HCT116 (cell line): ENCODE measurements around the gene PNISR. TPM values are rescaled to one million over a fixed set of nuclear protein-coding genes. Genes with fewer than 3 reads are reported as not detected.

ENCODE experiments used
- ATAC-seq: fragments of 200-7000 bp; cut with Tn5 transposase; 2 replicates; pipeline ENCODE4 v1.9.1; 2020; ENCODE audit warnings: mild to moderate bottlenecking, moderate library complexity
- BruUV-seq: library from RNA; stranded (reverse); fragments of 400-500 nt; replicated peaks from 2 replicates; lab custom pipeline; 2021; lab: Mats Ljungman, UMichigan
- CTCF ChIA-PET: fragments of 300-600 bp; sonication (Branson Sonifier 250); formaldehyde crosslinking; loops from one replicate; lab custom pipeline; 2021; ENCODE audit warnings: antibody characterized with exemption; lab: Charles Lee
- POLR2A ChIA-PET: fragments of 300-600, 350-600 bp; sonication (Branson Sonifier 250); formaldehyde crosslinking; loops from one replicate; lab custom pipeline; 2021; ENCODE audit warnings: antibody characterized with exemption; lab: Charles Lee
- RAD21 ChIA-PET, 2 experiments: fragments of 300-600 bp; sonication (Branson Sonifier 250); formaldehyde crosslinking; loops; one replicate each; lab custom pipeline; 2023; ENCODE audit warnings: low total read pairs in 2 of 2; ENCODE audit not compliant: uncharacterized antibody in 2 of 2, unreplicated experiment in 2 of 2, low non-redundant PET in 1 of 2; lab: Charles Lee
- DNase-seq: peaks from one replicate; pipeline ENCODE4 v3.0.0-alpha.2; 2010; ENCODE audit warnings: low read depth, low spot score
- H2AFZ ChIP-seq: fragments of 200-600 bp; shearing (Covaris generic), sonication (generic); 2 replicates; pipeline ENCODE4 v1.6.1; 2017; ENCODE audit warnings: low read depth, mixed run types, mixed read lengths, antibody characterized with exemption, low read length; ENCODE audit not compliant: poor library complexity, severe bottlenecking
- H3K27ac ChIP-seq: 2 replicates; pipeline ENCODE4 v1.5.1; 2012; ENCODE audit warnings: low read depth, low read length
- H3K27me3 ChIP-seq: fragments of 200-600 bp; sonication (generic); 2 replicates; pipeline ENCODE4 v1.6.1; 2016; ENCODE audit warnings: mixed run types, low read length, mixed read lengths; ENCODE audit not compliant: insufficient read depth
- H3K36me3 ChIP-seq, 2 experiments: fragments of 200-500 bp in 1 of 2; fragments of 200-600 bp in 1 of 2; sonication (Bioruptor generic) in 1 of 2; sonication (generic) in 1 of 2; 2 replicates each; pipeline versions ENCODE4 v1.5.1 to v1.6.1; 2014 to 2016; ENCODE audit warnings: low read length in 2 of 2, inconsistent platforms in 1 of 2, mixed read lengths in 1 of 2, mixed run types in 1 of 2; ENCODE audit not compliant: insufficient read depth in 2 of 2, control insufficient read depth in 1 of 2
- H3K4me1 ChIP-seq, 2 experiments: fragments of 200-600 bp in 1 of 2; sonication (generic) in 1 of 2; 2 replicates each; pipeline versions ENCODE4 v1.5.1 to v1.6.1; 2012 to 2017; ENCODE audit warnings: low read length in 2 of 2, inconsistent platforms in 1 of 2, mild to moderate bottlenecking in 1 of 2, mixed read lengths in 1 of 2, mixed run types in 1 of 2, moderate library complexity in 1 of 2; ENCODE audit not compliant: insufficient read depth in 2 of 2, control insufficient read depth in 1 of 2
- H3K4me2 ChIP-seq: fragments of 200-600 bp; sonication (generic); 2 replicates; pipeline ENCODE4 v1.6.1; 2017; ENCODE audit warnings: mixed run types, low read length, mixed read lengths
- H3K4me3 ChIP-seq, 2 experiments: fragments of 200-600 bp in 1 of 2; sonication (generic) in 1 of 2; replicated peaks in 1 of 2; 2 replicates each; pipeline ENCODE4 v1.5.1; 2011 to 2016; ENCODE audit warnings: low read length in 2 of 2, control low read depth in 1 of 2, low read depth in 1 of 2, mild to moderate bottlenecking in 1 of 2, mixed read lengths in 1 of 2, mixed run types in 1 of 2
- H3K79me2 ChIP-seq: fragments of 200-600 bp; sonication (generic); 2 replicates; pipeline ENCODE4 v1.6.1; 2017; ENCODE audit warnings: mild to moderate bottlenecking, mixed run types, low read length, moderate library complexity, mixed read lengths; ENCODE audit not compliant: insufficient read depth
- H3K9ac ChIP-seq: fragments of 200-600 bp; sonication (generic); 2 replicates; pipeline ENCODE4 v1.6.1; 2016; ENCODE audit warnings: low read length, mixed read lengths
- H3K9me2 ChIP-seq: fragments of 200-600 bp; sonication (generic), shearing (Covaris generic); 2 replicates; pipeline ENCODE4 v1.6.1; 2017; ENCODE audit warnings: mixed run types, mild to moderate bottlenecking, moderate library complexity; ENCODE audit not compliant: insufficient read depth
- H3K9me3 ChIP-seq, 2 experiments: fragments of 200-500 bp in 1 of 2; fragments of 200-600 bp in 1 of 2; sonication (Bioruptor generic) in 1 of 2; sonication (generic) in 1 of 2; 2 replicates each; pipeline ENCODE4 v1.6.1; 2014 to 2017; ENCODE audit warnings: low read length in 2 of 2, mixed read lengths in 2 of 2, inconsistent platforms in 1 of 2, low read depth in 1 of 2, mild to moderate bottlenecking in 1 of 2, mixed run types in 1 of 2, moderate library complexity in 1 of 2; ENCODE audit not compliant: control insufficient read depth in 1 of 2, insufficient read depth in 1 of 2
- H4K20me1 ChIP-seq: fragments of 200-600 bp; sonication (generic), shearing (Covaris generic); 2 replicates; pipeline ENCODE4 v1.6.1; 2017; ENCODE audit warnings: mixed run types, mild to moderate bottlenecking, moderate library complexity; ENCODE audit not compliant: insufficient read depth
- ATF3 ChIP-seq: IDR thresholded peaks from 2 replicates; pipeline ENCODE4 v1.6.1; 2012
- CBX3 ChIP-seq: IDR thresholded peaks from 2 replicates; pipeline ENCODE4 v1.6.1; 2012; ENCODE audit warnings: low read depth
- CEBPB ChIP-seq: IDR thresholded peaks from 2 replicates; pipeline ENCODE4 v1.6.1; 2012; ENCODE audit warnings: low read depth
- EGR1 ChIP-seq: IDR thresholded peaks from 2 replicates; pipeline ENCODE4 v1.6.1; 2012; ENCODE audit warnings: low read depth
- ELF1 ChIP-seq: IDR thresholded peaks from 2 replicates; pipeline ENCODE4 v1.6.1; 2012; ENCODE audit warnings: low read depth, borderline replicate concordance
- EZH2 ChIP-seq: fragments of 200-600 bp; sonication (generic); IDR thresholded peaks from 2 replicates; pipeline ENCODE4 v1.6.1; 2017; ENCODE audit warnings: antibody characterized with exemption, mixed run types
- EZH2phosphoT487 ChIP-seq: fragments of 200-600 bp; IDR thresholded peaks from 2 replicates; pipeline ENCODE4 v1.6.1; 2018; ENCODE audit warnings: antibody characterized with exemption, borderline replicate concordance
- FOSL1 ChIP-seq: IDR thresholded peaks from 2 replicates; pipeline ENCODE4 v1.6.1; 2012; ENCODE audit warnings: low read depth
- JUND ChIP-seq: IDR thresholded peaks from 2 replicates; pipeline ENCODE4 v1.6.1; 2012
- POLR2A ChIP-seq: IDR thresholded peaks from 2 replicates; pipeline ENCODE4 v1.7.0; 2011; ENCODE audit warnings: borderline replicate concordance; ENCODE audit not compliant: insufficient read depth, insufficient read length; ENCODE audit errors: extremely low read depth
- SIN3A ChIP-seq: IDR thresholded peaks from 2 replicates; pipeline ENCODE4 v1.6.1; 2012; ENCODE audit warnings: low read depth
- TCF7L2 ChIP-seq: IDR thresholded peaks from 2 replicates; pipeline ENCODE4 v1.7.0; 2011; ENCODE audit warnings: borderline replicate concordance, inconsistent platforms; ENCODE audit not compliant: insufficient read depth, insufficient read length; ENCODE audit errors: extremely low read depth
- ZBTB33 ChIP-seq: IDR thresholded peaks from 2 replicates; pipeline ENCODE4 v1.6.1; 2011; ENCODE audit warnings: mild to moderate bottlenecking, low read length, moderate library complexity; ENCODE audit not compliant: insufficient replicate concordance; ENCODE audit errors: extremely low read depth
- ZFX ChIP-seq: fragments of 450-650 bp; IDR thresholded peaks from 2 replicates; pipeline ENCODE4 v1.6.1; 2017
- intact Hi-C: fragments of 100-400 bp; cut with micrococcal nuclease; formaldehyde crosslinking; loops from 2 replicates; pipeline ENCODE4 v1.10.0; 2022
- total RNA-seq: library from RNA; stranded (reverse); gene quantifications from one replicate; pipeline ENCODE4 v1.2.1, GENCODE V29; 2021; ENCODE audit not compliant: unreplicated experiment
- TF ChIP-seq, protein P1 (sequence below), 3 experiments: fragments of 200-600 bp in 1 of 3; sonication (generic) in 1 of 3; IDR thresholded peaks in 2 of 3; conservative IDR thresholded peaks in 1 of 3; 2 replicates each; pipeline ENCODE4 v1.5.1; 2012 to 2017; ENCODE audit warnings: low read depth in 2 of 3, low read length in 2 of 3, antibody characterized with exemption in 1 of 3, borderline replicate concordance in 1 of 3, control low read depth in 1 of 3, mild to moderate bottlenecking in 1 of 3, mixed read lengths in 1 of 3, mixed run types in 1 of 3, moderate library complexity in 1 of 3; ENCODE audit not compliant: insufficient read depth in 1 of 3
- TF ChIP-seq, protein P2 (sequence below): IDR thresholded peaks from 2 replicates; pipeline ENCODE4 v1.6.1; 2012
- TF ChIP-seq, protein P3 (sequence below): IDR thresholded peaks from 2 replicates; pipeline ENCODE4 v1.6.1; 2012; ENCODE audit warnings: low read depth

The PNISR gene
- total RNA-seq, 1 experiment from 2014 or later = 97.1 TPM

DNA sequence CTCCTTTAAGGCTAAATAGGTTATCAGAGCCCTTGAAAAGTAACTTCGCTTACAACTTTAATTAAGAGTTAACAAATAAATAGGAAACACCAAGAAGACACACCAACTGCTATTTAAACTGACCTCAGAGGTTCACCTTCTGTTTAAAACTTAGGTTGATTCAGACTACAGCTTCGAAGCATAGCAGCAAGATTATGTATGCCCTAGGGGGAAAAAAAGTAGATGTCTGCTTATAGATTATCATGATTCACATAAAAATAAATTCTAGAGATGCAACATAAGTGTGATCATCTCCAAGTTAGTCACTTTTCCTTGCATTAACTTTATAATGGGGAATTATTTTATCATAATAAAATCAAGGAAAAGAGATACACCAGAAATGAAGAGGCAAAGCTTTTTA is 8.9 kb downstream of the PNISR start:
- Histone ChIP-seq H3K36me3 (peaks cover under 1 to 11% of the 10 kb centered on the region in 2 experiments; a peak in 2 of 4 replicates), H3K4me3 (no peak overlapping the region), H3K27ac (no peak overlapping the region), H3K4me2 (no peak overlapping the region), H3K4me1 (no peaks in the 10 kb centered on the region), H2AFZ (no peak overlapping the region), H3K9me2 (no peaks in the 10 kb centered on the region), H3K9me3 (no peaks in the 10 kb centered on the region), H3K27me3 (no peaks in the 10 kb centered on the region), H3K79me2 (peaks cover 100% of the 10 kb centered on the region), H3K9ac (no peak overlapping the region), H4K20me1 (peaks cover 30% of the 10 kb centered on the region)
- intact Hi-C loops = no loop called here
- BruUV-seq = no TSS peak
- DNase-seq = no peak
- ChIA-PET POLR2A (interaction anchor here (1.0 kb wide), 1 partner anchor 23 kb away, joined by 4 read pairs; the partner anchor contains the start of gene COQ3), CTCF (interaction anchor here (1.0 kb wide), 1 partner anchor 86 kb away, joined by 3 read pairs; no protein-coding TSS in a partner anchor), RAD21 (no interaction called here)
- no peak for TF ChIP-seq SIN3A
- no peak for TF ChIP-seq POLR2A
- no peak for TF ChIP-seq TCF7L2
- no peak for TF ChIP-seq ELF1
- no peak for TF ChIP-seq ATF3
- TF ChIP-seq JUND = no peak
- no peak for TF ChIP-seq EZH2
- no peak for TF ChIP-seq CBX3
- TF ChIP-seq, protein P1, sequence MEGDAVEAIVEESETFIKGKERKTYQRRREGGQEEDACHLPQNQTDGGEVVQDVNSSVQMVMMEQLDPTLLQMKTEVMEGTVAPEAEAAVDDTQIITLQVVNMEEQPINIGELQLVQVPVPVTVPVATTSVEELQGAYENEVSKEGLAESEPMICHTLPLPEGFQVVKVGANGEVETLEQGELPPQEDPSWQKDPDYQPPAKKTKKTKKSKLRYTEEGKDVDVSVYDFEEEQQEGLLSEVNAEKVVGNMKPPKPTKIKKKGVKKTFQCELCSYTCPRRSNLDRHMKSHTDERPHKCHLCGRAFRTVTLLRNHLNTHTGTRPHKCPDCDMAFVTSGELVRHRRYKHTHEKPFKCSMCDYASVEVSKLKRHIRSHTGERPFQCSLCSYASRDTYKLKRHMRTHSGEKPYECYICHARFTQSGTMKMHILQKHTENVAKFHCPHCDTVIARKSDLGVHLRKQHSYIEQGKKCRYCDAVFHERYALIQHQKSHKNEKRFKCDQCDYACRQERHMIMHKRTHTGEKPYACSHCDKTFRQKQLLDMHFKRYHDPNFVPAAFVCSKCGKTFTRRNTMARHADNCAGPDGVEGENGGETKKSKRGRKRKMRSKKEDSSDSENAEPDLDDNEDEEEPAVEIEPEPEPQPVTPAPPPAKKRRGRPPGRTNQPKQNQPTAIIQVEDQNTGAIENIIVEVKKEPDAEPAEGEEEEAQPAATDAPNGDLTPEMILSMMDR (IDR thresholded peaks at IDR 0.05 in 2 of 3, conservative IDR thresholded peaks at IDR 0.05 in 1 of 3; ENCODE audit: borderline replicate concordance in 1 of 3, insufficient read depth in 1 of 3, low read depth in 2 of 3, low read length in 2 of 3) = no peak
- TF ChIP-seq EGR1 = no peak
- TF ChIP-seq, protein P2, sequence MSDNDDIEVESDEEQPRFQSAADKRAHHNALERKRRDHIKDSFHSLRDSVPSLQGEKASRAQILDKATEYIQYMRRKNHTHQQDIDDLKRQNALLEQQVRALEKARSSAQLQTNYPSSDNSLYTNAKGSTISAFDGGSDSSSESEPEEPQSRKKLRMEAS = no peak
- no peak for TF ChIP-seq FOSL1
- TF ChIP-seq, protein P3, sequence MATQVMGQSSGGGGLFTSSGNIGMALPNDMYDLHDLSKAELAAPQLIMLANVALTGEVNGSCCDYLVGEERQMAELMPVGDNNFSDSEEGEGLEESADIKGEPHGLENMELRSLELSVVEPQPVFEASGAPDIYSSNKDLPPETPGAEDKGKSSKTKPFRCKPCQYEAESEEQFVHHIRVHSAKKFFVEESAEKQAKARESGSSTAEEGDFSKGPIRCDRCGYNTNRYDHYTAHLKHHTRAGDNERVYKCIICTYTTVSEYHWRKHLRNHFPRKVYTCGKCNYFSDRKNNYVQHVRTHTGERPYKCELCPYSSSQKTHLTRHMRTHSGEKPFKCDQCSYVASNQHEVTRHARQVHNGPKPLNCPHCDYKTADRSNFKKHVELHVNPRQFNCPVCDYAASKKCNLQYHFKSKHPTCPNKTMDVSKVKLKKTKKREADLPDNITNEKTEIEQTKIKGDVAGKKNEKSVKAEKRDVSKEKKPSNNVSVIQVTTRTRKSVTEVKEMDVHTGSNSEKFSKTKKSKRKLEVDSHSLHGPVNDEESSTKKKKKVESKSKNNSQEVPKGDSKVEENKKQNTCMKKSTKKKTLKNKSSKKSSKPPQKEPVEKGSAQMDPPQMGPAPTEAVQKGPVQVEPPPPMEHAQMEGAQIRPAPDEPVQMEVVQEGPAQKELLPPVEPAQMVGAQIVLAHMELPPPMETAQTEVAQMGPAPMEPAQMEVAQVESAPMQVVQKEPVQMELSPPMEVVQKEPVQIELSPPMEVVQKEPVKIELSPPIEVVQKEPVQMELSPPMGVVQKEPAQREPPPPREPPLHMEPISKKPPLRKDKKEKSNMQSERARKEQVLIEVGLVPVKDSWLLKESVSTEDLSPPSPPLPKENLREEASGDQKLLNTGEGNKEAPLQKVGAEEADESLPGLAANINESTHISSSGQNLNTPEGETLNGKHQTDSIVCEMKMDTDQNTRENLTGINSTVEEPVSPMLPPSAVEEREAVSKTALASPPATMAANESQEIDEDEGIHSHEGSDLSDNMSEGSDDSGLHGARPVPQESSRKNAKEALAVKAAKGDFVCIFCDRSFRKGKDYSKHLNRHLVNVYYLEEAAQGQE = no peak
- no peak for TF ChIP-seq ZBTB33
- no peak for TF ChIP-seq ZFX
- TF ChIP-seq EZH2phosphoT487 = no peak
- no peak for TF ChIP-seq CEBPB
- ATAC-seq = no peak
